ENCODE data around the gene SSBP3.

DNA sequence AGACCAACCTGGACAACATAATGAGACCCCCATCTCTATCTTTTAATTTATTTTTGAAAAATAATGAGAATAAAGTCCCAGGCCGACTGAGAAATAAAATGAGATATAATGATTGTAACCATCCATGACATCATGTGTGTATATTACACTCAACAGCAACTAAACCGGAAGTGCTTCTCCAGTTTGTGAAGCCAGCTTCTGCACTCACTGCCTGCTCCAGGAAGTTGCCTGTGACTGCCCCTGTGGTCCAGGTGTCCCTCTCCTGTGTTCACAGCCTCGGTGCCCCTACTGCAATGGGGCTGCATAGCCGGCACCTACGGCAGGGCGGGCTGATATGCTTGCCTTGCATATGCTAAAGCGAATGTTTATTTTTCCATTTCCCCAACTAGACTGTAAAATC lies 68.3 kb downstream of the SSBP3 start:
- TF ChIP-seq, protein P1, sequence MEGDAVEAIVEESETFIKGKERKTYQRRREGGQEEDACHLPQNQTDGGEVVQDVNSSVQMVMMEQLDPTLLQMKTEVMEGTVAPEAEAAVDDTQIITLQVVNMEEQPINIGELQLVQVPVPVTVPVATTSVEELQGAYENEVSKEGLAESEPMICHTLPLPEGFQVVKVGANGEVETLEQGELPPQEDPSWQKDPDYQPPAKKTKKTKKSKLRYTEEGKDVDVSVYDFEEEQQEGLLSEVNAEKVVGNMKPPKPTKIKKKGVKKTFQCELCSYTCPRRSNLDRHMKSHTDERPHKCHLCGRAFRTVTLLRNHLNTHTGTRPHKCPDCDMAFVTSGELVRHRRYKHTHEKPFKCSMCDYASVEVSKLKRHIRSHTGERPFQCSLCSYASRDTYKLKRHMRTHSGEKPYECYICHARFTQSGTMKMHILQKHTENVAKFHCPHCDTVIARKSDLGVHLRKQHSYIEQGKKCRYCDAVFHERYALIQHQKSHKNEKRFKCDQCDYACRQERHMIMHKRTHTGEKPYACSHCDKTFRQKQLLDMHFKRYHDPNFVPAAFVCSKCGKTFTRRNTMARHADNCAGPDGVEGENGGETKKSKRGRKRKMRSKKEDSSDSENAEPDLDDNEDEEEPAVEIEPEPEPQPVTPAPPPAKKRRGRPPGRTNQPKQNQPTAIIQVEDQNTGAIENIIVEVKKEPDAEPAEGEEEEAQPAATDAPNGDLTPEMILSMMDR (conservative IDR thresholded peaks at IDR 0.05; ENCODE audit: low read depth, low read length) = no peak
- no peak for TF ChIP-seq EZH2phosphoT487 (IDR thresholded peaks at IDR 0.05; ENCODE audit: borderline replicate concordance, low read length)
- TF ChIP-seq EZH2 (IDR thresholded peaks at IDR 0.05; ENCODE audit: low read length, unreplicated experiment) = no peak
